MM.1S (cell line): ENCODE results near the gene CHD6.

ENCODE experiments used
- DNase-seq: peaks from one replicate; pipeline ENCODE4 v3.0.0-alpha.2; 2015
- H2AFZ ChIP-seq: fragments of 300-600 bp; sonication (generic); 2 replicates; pipeline ENCODE4 v1.6.0; 2016; ENCODE audit warnings: antibody characterized with exemption, low read length
- H3F3A ChIP-seq: fragments of 300-600 bp; sonication (generic); 2 replicates; pipeline ENCODE4 v1.6.1; 2016; ENCODE audit warnings: mild to moderate bottlenecking, antibody characterized with exemption, low read length, moderate library complexity, mixed read lengths; ENCODE audit not compliant: insufficient read depth
- H3K27ac ChIP-seq: fragments of 300-600 bp; sonication (generic); 2 replicates; pipeline ENCODE4 v1.5.1; 2016; ENCODE audit warnings: mild to moderate bottlenecking, low read length
- H3K27me3 ChIP-seq: fragments of 300-600 bp; sonication (generic); replicated peaks from 2 replicates; pipeline ENCODE4 v1.6.0; 2016; ENCODE audit warnings: low read length; ENCODE audit not compliant: insufficient read depth
- H3K36me3 ChIP-seq: fragments of 300-600 bp; sonication (generic); replicated peaks from 2 replicates; pipeline ENCODE4 v1.6.1; 2016; ENCODE audit warnings: mild to moderate bottlenecking, low read length, mixed read lengths; ENCODE audit not compliant: insufficient read depth
- H3K4me1 ChIP-seq: fragments of 300-600 bp; sonication (generic); 2 replicates; pipeline ENCODE4 v1.6.1; 2016; ENCODE audit warnings: low read length, mixed read lengths
- H3K4me2 ChIP-seq: fragments of 300-600 bp; sonication (generic); 2 replicates; pipeline ENCODE4 v1.6.0; 2016; ENCODE audit warnings: low read depth, low read length
- H3K4me3 ChIP-seq: fragments of 300-600 bp; sonication (generic); 2 replicates; pipeline ENCODE4 v1.5.1; 2016; ENCODE audit warnings: low read length, mixed read lengths
- H3K79me2 ChIP-seq: fragments of 300-600 bp; sonication (generic); 2 replicates; pipeline ENCODE4 v1.6.1; 2016; ENCODE audit warnings: mixed run types, low read length, mixed read lengths
- H3K9ac ChIP-seq: fragments of 300-600 bp; sonication (generic); 2 replicates; pipeline ENCODE4 v1.6.1; 2016; ENCODE audit warnings: low read length, mixed read lengths
- H3K9me2 ChIP-seq: fragments of 300-600 bp; sonication (generic); replicated peaks from 2 replicates; pipeline ENCODE4 v1.6.1; 2016; ENCODE audit warnings: mild to moderate bottlenecking, low read length, mixed read lengths; ENCODE audit not compliant: insufficient read depth
- H3K9me3 ChIP-seq: fragments of 300-600 bp; sonication (generic); replicated peaks from 2 replicates; pipeline ENCODE4 v1.6.1; 2016; ENCODE audit warnings: mild to moderate bottlenecking, low read length, mixed read lengths; ENCODE audit not compliant: insufficient read depth
- H4K20me1 ChIP-seq: fragments of 300-600 bp; sonication (generic); 2 replicates; pipeline ENCODE4 v1.6.1; 2016; ENCODE audit warnings: mild to moderate bottlenecking, low read length, moderate library complexity, mixed read lengths; ENCODE audit not compliant: insufficient read depth
- CTCF ChIP-seq: fragments of 300-600 bp; sonication (generic); IDR thresholded peaks from 2 replicates; pipeline ENCODE4 v1.5.1; 2016; ENCODE audit warnings: antibody characterized with exemption, low read length, mixed read lengths
- EZH2 ChIP-seq: fragments of 300-600 bp; sonication (generic); optimal IDR thresholded peaks from 2 replicates; pipeline ENCODE3; 2017; ENCODE audit warnings: low read depth, mild to moderate bottlenecking, antibody characterized with exemption, low read length, mixed read lengths
- EZH2phosphoT487 ChIP-seq: fragments of 300-600 bp; sonication (generic); IDR thresholded peaks from 2 replicates; pipeline ENCODE4 v1.6.1; 2018; ENCODE audit warnings: antibody characterized with exemption, low read length

The CHD6 gene

GRCh38 chr20:41622584-41622983 is 4.4 kb upstream of the CHD6 start:
- H3K9me2 ChIP-seq = no peaks in the 10 kb centered on the region
- H3K9me3 ChIP-seq = no peaks in the 10 kb centered on the region
- peaks cover under 1% of the 10 kb centered on the region for H3K79me2 ChIP-seq
- no peaks in the 10 kb centered on the region for H3F3A ChIP-seq
- no peak overlapping the region for H3K27ac ChIP-seq
- no peaks in the 10 kb centered on the region for H4K20me1 ChIP-seq
- H3K4me2 ChIP-seq = no peak overlapping the region
- H3K36me3 ChIP-seq = no peaks in the 10 kb centered on the region
- TF ChIP-seq EZH2phosphoT487 (no peak), CTCF (no peak), EZH2 (no peak)
- H3K9ac ChIP-seq = no peak overlapping the region
- no peak overlapping the region for H2AFZ ChIP-seq
- no peak overlapping the region for H3K4me3 ChIP-seq
- no peaks in the 10 kb centered on the region for H3K27me3 ChIP-seq
- H3K4me1 ChIP-seq = 0 out of 2 replicates have a peak, but pooled peaks cover 3% of the 10 kb centered on the region
- DNase-seq = no peak

GRCh38 chr20:41621971-41622370 is 3.8 kb upstream of the CHD6 start:
- no peak for DNase-seq
- Histone ChIP-seq H3K9me2 (no peaks in the 10 kb centered on the region), H2AFZ (no peak overlapping the region), H4K20me1 (no peaks in the 10 kb centered on the region), H3K4me3 (no peak overlapping the region), H3K36me3 (no peaks in the 10 kb centered on the region), H3F3A (no peaks in the 10 kb centered on the region), H3K9me3 (no peaks in the 10 kb centered on the region), H3K9ac (no peak overlapping the region), H3K79me2 (peaks cover 7% of the 10 kb centered on the region), H3K27ac (no peak overlapping the region), H3K27me3 (no peaks in the 10 kb centered on the region), H3K4me2 (no peak overlapping the region), H3K4me1 (peaks cover 6% of the 10 kb centered on the region; the same call in 1 of the 2 replicates)
- TF ChIP-seq EZH2phosphoT487 (no peak), EZH2 (no peak), CTCF (no peak)

GRCh38 chr20:41621421-41621820 is 3.2 kb upstream of the CHD6 start:
- Histone ChIP-seq H3K9ac (no peak overlapping the region), H2AFZ (no peak overlapping the region), H3K9me3 (no peaks in the 10 kb centered on the region), H3K36me3 (no peaks in the 10 kb centered on the region), H3K4me3 (no peak overlapping the region), H3K4me1 (peaks cover 9% of the 10 kb centered on the region; the same call in 1 of the 2 replicates), H3K9me2 (no peaks in the 10 kb centered on the region), H4K20me1 (no peaks in the 10 kb centered on the region), H3K27me3 (no peaks in the 10 kb centered on the region), H3F3A (no peaks in the 10 kb centered on the region), H3K4me2 (no peak overlapping the region), H3K27ac (no peak overlapping the region), H3K79me2 (peaks cover 12% of the 10 kb centered on the region)
- no peak for TF ChIP-seq CTCF
- no peak for TF ChIP-seq EZH2
- no peak for TF ChIP-seq EZH2phosphoT487
- no peak for DNase-seq
